ENCODE data around the gene ZNF735.
"Not testable (repeated sequence)": the region's sequence is repeated elsewhere in the genome, so short reads cannot be mapped to it uniquely, and the experiment has no call there.

ZNF735 gene

GRCh38 chr7:64206903-64207302 is at the start of gene ZNF735:
Gene ZNF735 (plus strand): TSS chr7:64207203. CDS start chr7:64207203, 0 bp downstream.
- no peak for DNase-seq (ENCODE audit: low read depth)

DNA sequence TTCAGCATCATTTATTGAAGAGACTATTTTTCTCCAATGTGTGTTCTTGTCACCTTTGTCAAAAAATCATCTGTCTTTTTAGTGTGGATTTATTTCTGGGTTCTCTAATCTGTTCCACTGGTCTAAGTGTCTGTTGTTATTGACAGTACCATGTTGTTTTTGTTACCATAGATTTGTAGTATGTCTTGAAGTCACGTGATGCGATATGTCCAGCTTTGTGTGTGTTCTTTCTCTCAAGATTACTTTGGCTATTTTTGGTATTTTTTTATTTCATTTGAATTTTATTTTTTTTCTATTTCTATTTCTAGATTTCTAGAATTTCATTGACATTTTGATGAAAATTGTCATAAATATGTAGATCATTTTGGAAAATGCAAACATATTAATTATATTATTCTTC is 36.0 kb upstream of the ZNF735 start:
- DNase-seq (ENCODE audit: low read depth) = not testable (repeated sequence)

DNA sequence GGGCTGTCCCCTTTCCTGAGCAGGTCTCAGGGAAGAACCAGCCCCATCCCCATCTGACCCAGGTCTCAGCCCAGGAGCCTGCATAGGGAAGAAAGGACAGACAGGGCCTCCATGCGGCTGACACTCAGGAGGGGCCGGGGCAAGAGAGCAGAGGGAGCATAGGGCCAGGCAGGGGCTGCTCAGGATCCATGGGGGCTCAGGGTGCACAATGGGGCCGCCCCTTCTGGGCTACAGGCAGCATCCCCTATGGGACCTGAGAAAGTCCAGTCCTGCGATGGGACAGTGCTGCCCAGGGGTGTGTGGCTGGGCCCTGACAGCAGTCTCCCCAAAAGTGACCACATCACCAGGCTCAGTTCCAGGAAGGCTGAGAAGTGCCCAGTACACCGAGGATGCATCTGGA is 32.7 kb upstream of the ZNF735 start:
- DNase-seq (ENCODE audit: low read depth) = no peak

DNA sequence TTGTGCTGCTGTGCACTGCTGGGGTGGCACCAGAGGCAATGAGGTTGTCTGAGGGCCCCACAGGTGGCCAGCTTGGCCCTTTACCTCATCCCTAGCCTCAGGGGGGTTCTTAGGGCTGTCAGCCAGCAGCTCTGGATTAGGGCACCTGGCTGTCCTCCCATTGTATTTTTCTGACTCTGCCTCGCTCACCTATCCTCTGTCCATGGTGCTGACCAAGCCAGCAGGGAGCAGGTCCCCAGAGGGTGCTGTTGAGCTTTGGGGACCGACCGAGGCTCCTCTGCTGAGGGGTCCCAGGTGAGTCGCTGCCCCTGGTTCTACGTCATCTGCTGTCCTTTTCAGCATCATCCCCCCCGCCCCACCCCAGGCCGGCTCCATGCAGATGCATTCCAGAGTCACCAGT is 32.1 kb upstream of the ZNF735 start:
- DNase-seq (ENCODE audit: low read depth) = no peak

DNA sequence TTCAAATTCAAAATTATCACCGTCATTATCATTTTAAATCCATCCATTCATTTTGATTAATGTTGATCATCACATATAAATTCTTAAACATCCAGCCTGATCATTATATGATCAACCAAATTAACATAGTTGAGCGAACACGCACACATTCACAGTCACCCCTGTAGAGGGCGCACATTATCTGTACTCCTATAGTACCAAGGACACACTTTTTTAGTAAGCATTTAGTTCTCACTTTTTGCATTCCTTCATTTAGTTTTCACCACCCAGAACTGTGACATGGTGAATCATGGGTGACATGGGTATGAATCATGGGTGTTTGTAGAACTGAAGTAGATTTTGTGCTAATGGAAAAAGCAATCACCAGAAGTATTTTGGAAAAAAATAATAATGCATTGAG is 26.0 kb upstream of the ZNF735 start:
- DNase-seq (ENCODE audit: low read depth) = no peak

DNA sequence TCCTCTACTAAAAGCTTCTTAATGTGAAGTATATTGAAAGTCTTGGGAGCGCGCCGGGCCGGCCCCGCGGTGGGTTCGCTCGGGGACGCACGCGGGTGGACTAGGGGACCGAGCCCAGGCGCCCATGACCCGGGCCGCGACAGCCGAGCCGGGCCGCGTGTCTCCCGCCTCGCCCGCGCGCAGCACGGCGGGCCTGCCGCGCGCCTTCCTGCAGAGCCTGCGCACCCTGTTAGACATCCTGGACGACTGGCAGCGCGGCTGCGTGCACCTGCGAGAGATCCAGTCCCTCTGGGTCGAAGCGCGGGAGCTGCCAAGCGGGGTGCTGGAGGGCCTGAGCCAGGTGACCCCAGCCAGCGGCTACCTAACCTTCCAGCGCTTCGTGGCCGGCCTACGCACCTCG is 25.4 kb upstream of the ZNF735 start:
- DNase-seq (ENCODE audit: low read depth) = no peak

DNA sequence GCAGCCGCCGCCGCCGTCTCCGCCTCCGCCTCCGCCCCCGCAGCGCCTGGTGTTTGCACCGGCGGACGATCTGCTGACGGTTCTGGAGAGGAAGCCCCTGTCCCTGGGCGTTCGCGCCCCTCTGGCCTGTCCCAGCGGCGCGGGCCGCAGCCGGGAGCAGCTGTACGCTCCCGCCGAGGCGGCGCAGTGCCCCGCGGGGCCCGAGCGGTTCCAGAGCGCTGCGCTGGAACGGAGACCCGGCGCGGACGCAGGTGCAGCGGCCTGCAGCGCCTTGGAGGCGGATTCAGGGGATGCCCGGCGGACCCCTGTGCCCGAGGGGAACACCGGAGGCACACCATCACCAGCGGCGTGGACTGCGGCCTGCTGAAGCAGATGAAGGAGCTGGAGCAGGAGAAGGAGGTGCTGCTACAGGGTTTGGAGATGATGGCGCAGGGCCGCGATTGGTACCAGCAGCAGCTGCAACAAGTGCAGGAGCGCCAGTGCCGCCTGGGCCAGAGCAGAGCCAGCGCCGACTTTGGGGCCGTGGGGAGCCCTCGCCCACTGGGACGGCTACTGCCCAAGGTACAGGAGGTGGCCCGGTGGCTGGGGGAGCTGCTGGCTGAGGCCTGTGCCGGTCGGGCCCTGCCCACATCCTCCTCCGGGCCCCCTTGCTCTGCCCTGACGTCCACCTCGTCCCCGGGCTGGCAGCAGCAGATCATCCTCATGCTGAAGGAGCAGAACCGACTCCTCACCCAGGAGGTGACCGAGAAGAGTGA is 24.8 kb upstream of the ZNF735 start:
- no peak for DNase-seq (ENCODE audit: low read depth)

- peak; percentile 36 for DNase-seq (ENCODE audit: low read depth)
Measured at GRCh38 chr7:64183126-64183742, 23.8 kb upstream of the ZNF735 start.

DNA sequence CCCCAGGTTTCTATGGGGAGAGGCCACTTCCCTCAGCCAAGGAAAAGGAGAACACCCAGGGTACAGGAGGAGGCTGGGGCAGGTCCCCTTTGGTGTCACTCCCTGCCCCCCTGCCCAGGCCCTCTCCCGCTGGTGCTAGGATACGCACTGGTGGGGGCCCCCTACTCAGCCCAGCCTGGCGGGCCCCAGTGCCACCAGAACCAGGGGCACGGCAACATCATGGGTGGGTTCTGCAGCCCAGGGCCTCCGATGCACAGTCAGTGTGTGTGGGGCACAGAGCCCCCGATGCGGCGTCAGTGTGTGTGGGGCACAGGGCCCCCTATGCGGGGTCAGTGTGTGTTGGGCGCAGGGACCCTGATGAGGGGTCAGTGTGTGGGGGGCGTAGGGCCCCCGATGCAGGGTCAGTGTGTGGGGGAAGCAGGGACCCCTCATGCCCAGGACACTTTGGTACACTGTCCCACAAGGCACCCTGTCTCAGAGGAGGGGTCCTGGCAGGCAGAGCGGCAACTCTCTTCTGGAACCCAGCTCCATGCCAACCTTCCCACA is 23.1 kb upstream of the ZNF735 start:
- DNase-seq (ENCODE audit: low read depth) = no peak

DNA sequence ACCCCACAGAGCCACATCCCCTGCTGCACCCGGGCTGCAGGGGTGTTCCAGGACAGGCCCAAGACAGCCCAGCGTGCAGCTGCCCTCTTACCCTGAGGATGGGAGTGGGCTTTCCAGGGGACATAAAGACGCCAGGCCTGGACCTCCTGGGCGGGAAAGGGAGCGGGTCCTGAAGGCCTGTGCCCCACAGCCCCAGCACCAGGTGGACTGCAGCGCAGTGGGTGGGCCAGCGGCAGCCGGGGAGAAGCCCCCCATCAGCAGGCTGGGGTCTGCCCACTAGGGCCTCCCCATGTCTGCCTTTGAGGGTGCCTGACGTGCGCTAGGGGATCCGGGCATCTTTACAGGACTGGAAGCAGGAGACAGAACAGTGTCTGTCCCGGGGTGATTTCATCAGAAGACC is 22.6 kb upstream of the ZNF735 start:
- DNase-seq (ENCODE audit: low read depth) = no peak

DNA sequence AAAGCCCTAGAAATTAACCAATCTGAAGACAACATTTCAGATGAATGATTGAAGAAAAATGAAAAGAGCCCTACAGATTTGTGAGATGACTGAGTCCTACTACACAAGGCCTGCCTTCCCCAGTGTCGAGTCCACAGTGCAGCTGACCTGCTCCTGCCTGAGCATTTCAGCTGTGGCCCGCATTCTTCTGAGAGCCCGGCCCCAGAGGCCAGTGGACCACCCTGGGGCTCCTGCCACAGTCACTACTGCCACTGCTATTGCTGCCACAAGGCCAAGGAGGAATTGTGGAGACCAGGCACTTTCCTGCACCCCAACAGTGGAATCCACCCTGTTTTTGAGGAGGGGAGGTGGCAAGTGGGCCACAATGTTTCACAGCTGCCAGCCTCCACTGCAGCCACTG is 19.6 kb upstream of the ZNF735 start:
- no peak for DNase-seq (ENCODE audit: low read depth)

DNA sequence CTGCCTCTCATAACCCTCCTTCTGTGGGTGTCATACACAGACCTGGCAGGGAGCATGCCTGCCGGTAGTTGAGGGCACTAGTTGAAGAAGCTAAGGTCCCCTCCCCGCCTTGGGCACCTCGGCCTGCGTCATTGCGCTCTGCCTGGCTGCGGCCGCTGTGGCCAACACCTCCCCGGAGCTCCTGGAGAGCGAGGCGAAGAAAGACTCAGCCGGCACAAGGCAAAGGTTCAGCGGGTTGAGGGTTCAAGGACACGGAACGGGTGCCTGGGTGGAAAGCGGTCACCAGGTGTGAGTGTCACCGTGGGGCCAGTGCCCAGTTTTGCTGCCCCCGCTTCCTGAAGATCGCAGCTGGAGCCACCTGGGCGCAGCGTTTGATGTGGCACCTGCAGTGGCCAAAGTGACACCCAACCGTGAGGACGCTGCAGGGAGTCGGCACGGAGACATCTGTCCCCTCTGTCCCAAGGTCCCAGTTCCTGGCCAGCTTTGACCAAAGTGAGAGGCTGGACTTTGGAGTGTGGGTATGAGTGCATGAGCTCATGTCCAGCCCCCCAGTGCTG is 14.8 kb upstream of the ZNF735 start:
- DNase-seq (ENCODE audit: low read depth) = no peak

DNA sequence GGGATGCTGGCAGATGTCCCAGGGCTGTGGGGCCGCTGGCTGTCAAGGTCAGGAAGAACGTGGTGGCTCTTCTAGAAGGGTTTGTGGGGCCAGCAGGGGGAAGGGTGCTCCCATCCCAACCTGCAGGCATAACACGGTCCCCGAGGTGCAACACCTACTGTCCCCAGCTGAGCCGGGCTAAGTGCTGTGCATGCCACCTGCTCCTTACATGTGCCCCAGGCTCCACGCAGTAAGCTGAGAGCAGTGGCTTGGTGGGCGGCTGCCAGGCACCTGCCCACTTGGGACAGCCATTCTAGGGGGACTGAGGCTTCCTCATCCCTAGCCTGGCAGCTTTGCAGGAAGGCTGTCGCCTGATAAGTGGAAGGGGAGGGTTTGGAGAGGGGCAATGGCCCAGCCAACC is 14.2 kb upstream of the ZNF735 start:
- DNase-seq (ENCODE audit: low read depth) = no peak

GRCh38 chr7:64219710-64220298 is 12.8 kb downstream of the ZNF735 start:
- DNase-seq (ENCODE audit: low read depth) = not testable (repeated sequence)

DNA sequence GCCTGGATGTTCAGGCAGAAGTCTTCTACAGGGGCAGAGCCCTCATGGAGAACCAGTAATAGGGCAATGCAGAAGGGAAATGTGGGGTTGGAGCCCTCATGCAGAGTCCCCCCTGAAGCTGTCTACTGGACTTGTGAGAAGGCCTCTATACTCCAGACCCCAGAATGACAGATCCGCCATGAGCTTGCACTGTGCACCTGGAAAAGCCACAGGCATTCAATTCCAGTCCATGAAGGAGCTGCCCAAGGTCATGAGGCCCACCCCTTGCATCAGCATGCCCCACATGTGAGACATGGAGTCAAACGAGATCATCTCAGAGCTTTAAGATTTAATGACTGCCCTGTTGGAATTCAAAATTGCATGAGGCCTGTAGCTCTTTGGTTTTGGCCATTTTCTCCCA is 16.4 kb downstream of the ZNF735 start:
- no peak for DNase-seq (ENCODE audit: low read depth)

GRCh38 chr7:64228174-64228573 is 21.2 kb downstream of the ZNF735 start, which contains the start of gene ZNF679:
Gene ZNF679 (plus strand): TSS chr7:64228474. CDS start chr7:64249118, 20,644 bp downstream.
- DNase-seq (ENCODE audit: low read depth) = not testable (repeated sequence)

DNA sequence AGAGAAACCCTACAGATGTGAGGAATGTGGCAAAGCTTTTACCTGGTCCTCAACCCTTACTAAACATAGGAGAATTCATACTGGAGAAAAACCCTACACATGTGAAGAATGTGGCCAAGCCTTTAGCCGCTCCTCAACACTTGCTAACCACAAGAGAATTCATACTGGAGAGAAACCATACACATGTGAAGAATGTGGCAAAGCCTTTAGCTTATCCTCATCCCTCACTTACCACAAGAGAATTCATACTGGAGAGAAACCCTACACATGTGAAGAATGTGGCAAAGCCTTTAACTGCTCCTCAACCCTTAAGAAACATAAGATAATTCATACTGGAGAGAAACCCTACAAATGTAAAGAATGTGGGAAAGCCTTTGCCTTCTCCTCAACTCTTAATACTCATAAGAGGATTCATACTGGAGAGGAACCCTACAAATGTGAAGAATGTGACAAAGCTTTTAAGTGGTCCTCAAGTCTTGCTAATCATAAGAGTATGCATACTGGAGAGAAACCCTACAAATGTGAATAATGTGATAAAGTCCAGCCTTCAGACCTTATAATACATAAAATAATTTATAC is 59.4 kb downstream of the ZNF735 start:
- no peak for DNase-seq (ENCODE audit: low read depth)

All from activated T-cell treated with anti-CD3 and anti-CD28 coated beads for 48 hours (primary cell).